ENCODE data around the gene SBF1. TPM values are rescaled to one million over a fixed set of nuclear protein-coding genes. Genes with fewer than 3 reads are reported as not detected.

The SBF1 gene
- polyA plus RNA-seq, 4 donors: 27.3 to 43.7 (median 35.4) TPM

GRCh38 chr22:50513175-50513574 is 38.3 kb upstream of the SBF1 start:
- DNase-seq (no peak), FAIRE-seq (no peak)
- peaks cover 3 to 49% (median 5%) of the 10 kb centered on the region in 3 donors for H3K36me3 ChIP-seq (ENCODE audit: control insufficient read depth in 3 of 3, insufficient read depth in 2 of 3, low read depth in 1 of 3, low read length in 3 of 3)
- no peak overlapping the region for H3K27ac ChIP-seq (ENCODE audit: low read depth in 1 of 3, low read length in 2 of 3)
- H3K9me3 ChIP-seq (ENCODE audit: control insufficient read depth in 2 of 2, insufficient read depth in 1 of 2, low read depth in 1 of 2, low read length in 1 of 2): no peaks in the 10 kb centered on the region
- H3K4me3 ChIP-seq (ENCODE audit: low read depth in 1 of 3, low read length in 3 of 3): no peak overlapping the region
- WGBS, 3 donors: 96 to 98% (median 96%) methylated on average over 15 of the region's 15 CpGs
- H3K4me1 ChIP-seq (ENCODE audit: control insufficient read depth in 3 of 3, insufficient read depth in 2 of 3, low read depth in 1 of 3, low read length in 2 of 3): peaks cover 0 to 10% (median 0%) of the 10 kb centered on the region in 3 donors
- no peaks in the 10 kb centered on the region for H3K27me3 ChIP-seq (ENCODE audit: control insufficient read depth in 3 of 3, insufficient read depth in 3 of 3, low read length in 3 of 3)

- H3K4me3 ChIP-seq (ENCODE audit: low read depth in 1 of 3, low read length in 3 of 3): peak overlapping the region in 2 of 3 donors; percentile 77 to 86
- H3K4me1 ChIP-seq (ENCODE audit: control insufficient read depth in 3 of 3, insufficient read depth in 2 of 3, low read depth in 1 of 3, low read length in 2 of 3): peaks cover 0 to 18% (median 0%) of the 10 kb centered on the region in 3 donors
- H3K27me3 ChIP-seq (ENCODE audit: control insufficient read depth in 3 of 3, insufficient read depth in 3 of 3, low read length in 3 of 3): no peaks in the 10 kb centered on the region
- DNase-seq: no peak
- peaks cover 0 to 34% (median 3%) of the 10 kb centered on the region in 3 donors for H3K36me3 ChIP-seq (ENCODE audit: control insufficient read depth in 3 of 3, insufficient read depth in 2 of 3, low read depth in 1 of 3, low read length in 3 of 3)
- 5 to 11% (median 10%) methylated on average over 3 of the region's 3 CpGs for WGBS, 3 donors
- H3K9me3 ChIP-seq (ENCODE audit: control insufficient read depth in 2 of 2, insufficient read depth in 1 of 2, low read depth in 1 of 2, low read length in 1 of 2): no peaks in the 10 kb centered on the region
- no peak for FAIRE-seq
- H3K27ac ChIP-seq (ENCODE audit: low read depth in 1 of 3, low read length in 2 of 3): peak overlapping the region; percentile 84 to 97 (median 87)
Observed at GRCh38 chr22:50508897-50509296, 34.1 kb upstream of the SBF1 start.

- peak within 1 kb of the TSS; percentile 73 to 100 (median 86) for H3K4me3 ChIP-seq (ENCODE audit: low read depth in 1 of 3, low read length in 3 of 3)
- no peaks in the 10 kb centered on the region for H3K9me3 ChIP-seq (ENCODE audit: control insufficient read depth in 2 of 2, insufficient read depth in 1 of 2, low read depth in 1 of 2, low read length in 1 of 2)
- peak within 1 kb of the TSS; percentile 84 to 97 (median 87) for H3K27ac ChIP-seq (ENCODE audit: low read depth in 1 of 3, low read length in 2 of 3)
- no peaks in the 10 kb centered on the region for H3K27me3 ChIP-seq (ENCODE audit: control insufficient read depth in 3 of 3, insufficient read depth in 3 of 3, low read length in 3 of 3)
- H3K4me1 ChIP-seq (ENCODE audit: control insufficient read depth in 3 of 3, insufficient read depth in 2 of 3, low read depth in 1 of 3, low read length in 2 of 3): peaks cover 0 to 18% (median 0%) of the 10 kb centered on the region in 3 donors
- DNase-seq (peak; percentile 98 to 100), FAIRE-seq (no peak)
- H3K36me3 ChIP-seq (ENCODE audit: control insufficient read depth in 3 of 3, insufficient read depth in 2 of 3, low read depth in 1 of 3, low read length in 3 of 3): peaks cover 3 to 36% (median 3%) of the 10 kb centered on the region in 3 donors
- WGBS, 3 donors: 0 to 1% (median 1%) methylated on average over 67 to 76 of the region's 76 CpGs
Observed at GRCh38 chr22:50507991-50508884, 33.4 kb upstream of the SBF1 start, which contains the start of gene NCAPH2. TSS of gene NCAPH2 (plus strand) at chr22:50508224. CDS start at chr22:50508338, 114 bp downstream.

GRCh38 chr22:50507421-50507990 is 32.7 kb upstream of the SBF1 start, which contains the start of gene LMF2:
TSS of gene LMF2 (minus strand) at chr22:50507702. CDS start at chr22:50507675, 27 bp downstream.
- Histone ChIP-seq H3K27ac (ENCODE audit: low read depth in 1 of 3, low read length in 2 of 3) (peak within 1 kb of the TSS; percentile 84 to 97 (median 87)), H3K4me1 (ENCODE audit: control insufficient read depth in 3 of 3, insufficient read depth in 2 of 3, low read depth in 1 of 3, low read length in 2 of 3) (peaks cover 0 to 18% (median 0%) of the 10 kb centered on the region in 3 donors), H3K36me3 (ENCODE audit: control insufficient read depth in 3 of 3, insufficient read depth in 2 of 3, low read depth in 1 of 3, low read length in 3 of 3) (peaks cover 6 to 40% (median 6%) of the 10 kb centered on the region in 3 donors), H3K4me3 (ENCODE audit: low read depth in 1 of 3, low read length in 3 of 3) (peak within 1 kb of the TSS; percentile 73 to 100 (median 86)), H3K27me3 (ENCODE audit: control insufficient read depth in 3 of 3, insufficient read depth in 3 of 3, low read length in 3 of 3) (no peaks in the 10 kb centered on the region), H3K9me3 (ENCODE audit: control insufficient read depth in 2 of 2, insufficient read depth in 1 of 2, low read depth in 1 of 2, low read length in 1 of 2) (no peaks in the 10 kb centered on the region)
- no peak for FAIRE-seq
- no peak for DNase-seq
- 0 to 1% (median 0%) methylated on average over 9 to 55 of the region's 62 CpGs for WGBS, 3 donors

GRCh38 chr22:50506611-50507420 is 32.0 kb upstream of the SBF1 start:
- no peaks in the 10 kb centered on the region for H3K9me3 ChIP-seq (ENCODE audit: control insufficient read depth in 2 of 2, insufficient read depth in 1 of 2, low read depth in 1 of 2, low read length in 1 of 2)
- peaks cover 6 to 44% (median 6%) of the 10 kb centered on the region in 3 donors for H3K36me3 ChIP-seq (ENCODE audit: control insufficient read depth in 3 of 3, insufficient read depth in 2 of 3, low read depth in 1 of 3, low read length in 3 of 3)
- 15 to 33% (median 22%) methylated on average over 21 of the region's 21 CpGs for WGBS, 3 donors
- H3K27me3 ChIP-seq (ENCODE audit: control insufficient read depth in 3 of 3, insufficient read depth in 3 of 3, low read length in 3 of 3): no peaks in the 10 kb centered on the region
- no peak for FAIRE-seq
- DNase-seq: no peak
- H3K27ac ChIP-seq (ENCODE audit: low read depth in 1 of 3, low read length in 2 of 3): peak overlapping the region; percentile 67 to 88 (median 82)
- peak overlapping the region; percentile 71 to 100 (median 73) for H3K4me3 ChIP-seq (ENCODE audit: low read depth in 1 of 3, low read length in 3 of 3)
- H3K4me1 ChIP-seq (ENCODE audit: control insufficient read depth in 3 of 3, insufficient read depth in 2 of 3, low read depth in 1 of 3, low read length in 2 of 3): peaks cover 0 to 18% (median 0%) of the 10 kb centered on the region in 3 donors

- H3K27ac ChIP-seq (ENCODE audit: low read depth in 1 of 3, low read length in 2 of 3): no peak overlapping the region
- H3K4me1 ChIP-seq (ENCODE audit: control insufficient read depth in 3 of 3, insufficient read depth in 2 of 3, low read depth in 1 of 3, low read length in 2 of 3): peaks cover 0 to 18% (median 0%) of the 10 kb centered on the region in 3 donors
- H3K27me3 ChIP-seq (ENCODE audit: control insufficient read depth in 3 of 3, insufficient read depth in 3 of 3, low read length in 3 of 3): no peaks in the 10 kb centered on the region
- peaks cover 6 to 44% (median 6%) of the 10 kb centered on the region in 3 donors for H3K36me3 ChIP-seq (ENCODE audit: control insufficient read depth in 3 of 3, insufficient read depth in 2 of 3, low read depth in 1 of 3, low read length in 3 of 3)
- DNase-seq (no peak), FAIRE-seq (no peak)
- WGBS, 3 donors: 88 to 91% (median 91%) methylated on average over 35 to 41 of the region's 41 CpGs
- no peaks in the 10 kb centered on the region for H3K9me3 ChIP-seq (ENCODE audit: control insufficient read depth in 2 of 2, insufficient read depth in 1 of 2, low read depth in 1 of 2, low read length in 1 of 2)
- H3K4me3 ChIP-seq (ENCODE audit: low read depth in 1 of 3, low read length in 3 of 3): peak overlapping the region in 1 of 3 donors; percentile 100
Observed at GRCh38 chr22:50505776-50506610, 31.2 kb upstream of the SBF1 start.

GRCh38 chr22:50505276-50505775 is 30.5 kb upstream of the SBF1 start:
- Histone ChIP-seq H3K36me3 (ENCODE audit: control insufficient read depth in 3 of 3, insufficient read depth in 2 of 3, low read depth in 1 of 3, low read length in 3 of 3) (peaks cover 6 to 41% (median 6%) of the 10 kb centered on the region in 3 donors), H3K27ac (ENCODE audit: low read depth in 1 of 3, low read length in 2 of 3) (no peak overlapping the region), H3K9me3 (ENCODE audit: control insufficient read depth in 2 of 2, insufficient read depth in 1 of 2, low read depth in 1 of 2, low read length in 1 of 2) (no peaks in the 10 kb centered on the region), H3K27me3 (ENCODE audit: control insufficient read depth in 3 of 3, insufficient read depth in 3 of 3, low read length in 3 of 3) (no peaks in the 10 kb centered on the region), H3K4me3 (ENCODE audit: low read depth in 1 of 3, low read length in 3 of 3) (no peak overlapping the region), H3K4me1 (ENCODE audit: control insufficient read depth in 3 of 3, insufficient read depth in 2 of 3, low read depth in 1 of 3, low read length in 2 of 3) (peaks cover 0 to 18% (median 0%) of the 10 kb centered on the region in 3 donors)
- FAIRE-seq (no peak), DNase-seq (no peak)
- WGBS, 3 donors: 89 to 93% (median 91%) methylated on average over 13 to 14 of the region's 14 CpGs

Measured in small intestine (tissue), 7 donors.